Tibial nerve (tissue), 4 donors: ENCODE data around the gene LMO7. TPM values are rescaled to one million over a fixed set of nuclear protein-coding genes. Genes with fewer than 3 reads are reported as not detected.
A peak's percentile ranks its signal among the peaks of the same experiment; 100 is the strongest.

ENCODE experiments used
- DNase-seq, 2 donors: peaks; one replicate each; pipeline ENCODE4 v3.0.0-alpha.2; 2019; ENCODE audit warnings: low spot score in 2 of 2
- H3K27ac ChIP-seq, 4 donors: fragments of 200-600 bp; sonication (generic) in 3 of 4; one replicate each; pipeline ENCODE4 v1.5.1; 2017 to 2019; ENCODE audit warnings: mild to moderate bottlenecking in 1 of 4
- H3K27me3 ChIP-seq, 2 donors: fragments of 200-600 bp; sonication (generic) in 1 of 2; one replicate each; pipeline versions ENCODE4 v1.5.1 to v1.6.0; 2017 to 2019
- H3K36me3 ChIP-seq, 3 donors: fragments of 200-600 bp; sonication (generic); one replicate each; pipeline ENCODE4 v1.5.1; 2018 to 2019
- H3K4me1 ChIP-seq, 4 donors: fragments of 200-600 bp; sonication (generic) in 3 of 4; one replicate each; pipeline ENCODE4 v1.5.1; 2017 to 2019
- H3K4me3 ChIP-seq, 4 donors: fragments of 200-600 bp; sonication (generic) in 3 of 4; one replicate each; pipeline ENCODE4 v1.5.1; 2017 to 2019; ENCODE audit warnings: mild to moderate bottlenecking in 1 of 4, moderate library complexity in 1 of 4
- H3K9me3 ChIP-seq, 4 donors: fragments of 200-600 bp; sonication (generic) in 3 of 4; one replicate each; pipeline ENCODE4 v1.5.1; 2017 to 2019
- EP300 ChIP-seq, 2 donors: sonication (generic); formaldehyde crosslinking; IDR thresholded peaks; one replicate each; pipeline ENCODE4 v1.6.1; 2017; ENCODE audit warnings: antibody characterized with exemption in 2 of 2, mild to moderate bottlenecking in 1 of 2
- POLR2A ChIP-seq, 2 donors: fragments of 450-650 bp; IDR thresholded peaks; one replicate each; pipeline ENCODE4 v1.6.1; 2017; ENCODE audit warnings: antibody characterized with exemption in 2 of 2, mild to moderate bottlenecking in 2 of 2, moderate library complexity in 2 of 2
- WGBS, 2 donors: methylation state at CpG; one replicate each; pipeline ENCODE4 v1.1.5; 2018; 5-methylcytosine and 5-hydroxymethylcytosine counted together
- total RNA-seq, 4 donors: library from RNA; depleted of rRNA; stranded (reverse); fragments of >200 nt; gene quantifications; one replicate each; pipeline ENCODE4 v1.1.0, GENCODE V29; 2016
- TF ChIP-seq, protein P1 (sequence below), 5 experiments: fragments of 200-600 bp in 3 of 5; fragments of 450-650 bp in 2 of 5; sonication (generic) in 3 of 5; IDR thresholded peaks; one replicate each; pipeline ENCODE4 v1.5.1; 2016 to 2019; ENCODE audit warnings: antibody characterized with exemption in 5 of 5, mild to moderate bottlenecking in 3 of 5, moderate library complexity in 2 of 5

LMO7 gene
- total RNA-seq, 4 donors from 2014 or later = 149 to 311 (median 236) TPM

DNA sequence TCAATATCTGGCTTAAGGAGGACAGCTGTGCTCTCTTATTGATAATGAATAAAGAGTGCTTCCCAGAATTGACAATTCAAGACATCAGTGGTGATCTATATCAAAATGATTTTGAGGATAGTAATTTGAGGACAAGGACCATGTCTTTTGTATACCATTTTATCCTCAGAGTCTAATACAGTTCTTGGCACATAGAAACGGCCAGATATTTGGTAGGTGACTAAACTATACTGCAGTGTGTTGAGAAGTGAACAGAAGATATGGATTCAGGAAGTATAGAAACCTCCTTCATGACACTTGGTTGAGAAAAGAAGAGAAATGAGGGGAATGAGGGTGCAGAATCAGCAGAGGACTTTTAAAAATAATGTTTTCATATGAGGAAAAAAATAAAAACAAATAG is 16.1 kb upstream of the LMO7 start:
- H3K4me3 ChIP-seq = no peak overlapping the region
- H3K27ac ChIP-seq = no peak overlapping the region
- TF ChIP-seq EP300 (IDR thresholded peaks at IDR 0.05) (no peak), POLR2A (IDR thresholded peaks at IDR 0.05) (no peak)
- TF ChIP-seq, protein P1, sequence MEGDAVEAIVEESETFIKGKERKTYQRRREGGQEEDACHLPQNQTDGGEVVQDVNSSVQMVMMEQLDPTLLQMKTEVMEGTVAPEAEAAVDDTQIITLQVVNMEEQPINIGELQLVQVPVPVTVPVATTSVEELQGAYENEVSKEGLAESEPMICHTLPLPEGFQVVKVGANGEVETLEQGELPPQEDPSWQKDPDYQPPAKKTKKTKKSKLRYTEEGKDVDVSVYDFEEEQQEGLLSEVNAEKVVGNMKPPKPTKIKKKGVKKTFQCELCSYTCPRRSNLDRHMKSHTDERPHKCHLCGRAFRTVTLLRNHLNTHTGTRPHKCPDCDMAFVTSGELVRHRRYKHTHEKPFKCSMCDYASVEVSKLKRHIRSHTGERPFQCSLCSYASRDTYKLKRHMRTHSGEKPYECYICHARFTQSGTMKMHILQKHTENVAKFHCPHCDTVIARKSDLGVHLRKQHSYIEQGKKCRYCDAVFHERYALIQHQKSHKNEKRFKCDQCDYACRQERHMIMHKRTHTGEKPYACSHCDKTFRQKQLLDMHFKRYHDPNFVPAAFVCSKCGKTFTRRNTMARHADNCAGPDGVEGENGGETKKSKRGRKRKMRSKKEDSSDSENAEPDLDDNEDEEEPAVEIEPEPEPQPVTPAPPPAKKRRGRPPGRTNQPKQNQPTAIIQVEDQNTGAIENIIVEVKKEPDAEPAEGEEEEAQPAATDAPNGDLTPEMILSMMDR (IDR thresholded peaks at IDR 0.05) = no peak
- peaks cover 0 to 22% (median 0%) of the 10 kb centered on the region in 3 donors for H3K36me3 ChIP-seq
- 55 to 74% methylated on average over 1 of the region's 1 CpG for WGBS, 2 donors
- no peaks in the 10 kb centered on the region for H3K4me1 ChIP-seq
- DNase-seq = no peak
- H3K27me3 ChIP-seq = no peaks in the 10 kb centered on the region
- H3K9me3 ChIP-seq = no peaks in the 10 kb centered on the region

- Histone ChIP-seq H3K4me1 (no peaks in the 10 kb centered on the region), H3K4me3 (no peak overlapping the region), H3K27me3 (no peaks in the 10 kb centered on the region), H3K36me3 (peaks cover 0 to 27% (median 0%) of the 10 kb centered on the region in 3 donors), H3K9me3 (no peaks in the 10 kb centered on the region), H3K27ac (no peak overlapping the region)
- 38 to 45% methylated on average over 2 of the region's 2 CpGs for WGBS, 2 donors
- no peak for DNase-seq
- TF ChIP-seq, protein P1 (IDR thresholded peaks at IDR 0.05) = no peak
- TF ChIP-seq EP300 (IDR thresholded peaks at IDR 0.05) (no peak), POLR2A (IDR thresholded peaks at IDR 0.05) (no peak)
Observed at GRCh38 chr13:75621147-75621546, 15.0 kb upstream of the LMO7 start.

- H3K4me1 ChIP-seq = no peaks in the 10 kb centered on the region
- no peak for DNase-seq
- 79 to 80% methylated on average over 4 of the region's 4 CpGs for WGBS, 2 donors
Observed at GRCh38 chr13:75628801-75629200, 7.3 kb upstream of the LMO7 start.

DNA sequence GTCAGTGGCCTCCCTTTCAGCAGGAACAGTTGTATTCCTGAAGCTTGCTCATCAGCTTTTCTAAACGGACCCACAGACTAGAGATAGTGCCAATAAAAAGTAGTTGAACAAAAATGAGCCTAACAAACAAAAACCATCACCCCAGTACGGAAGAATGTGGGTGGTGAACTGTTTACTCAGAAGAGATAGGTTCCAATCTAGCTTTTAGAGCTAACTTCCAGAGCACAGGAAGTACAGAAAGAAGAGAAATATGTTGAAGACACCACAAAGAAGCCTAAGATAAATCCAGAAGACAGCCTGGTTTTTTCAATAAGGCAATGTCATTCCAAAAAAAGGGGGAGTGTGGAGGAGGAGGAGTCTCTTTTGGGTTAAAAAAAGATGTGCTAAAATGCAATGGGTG is 2.8 kb upstream of the LMO7 start:
- DNase-seq = no peak
- TF ChIP-seq EP300 (IDR thresholded peaks at IDR 0.05) (no peak), POLR2A (IDR thresholded peaks at IDR 0.05) (no peak)
- TF ChIP-seq, protein P1 (IDR thresholded peaks at IDR 0.05) = no peak
- no peak overlapping the region for H3K4me3 ChIP-seq
- no peaks in the 10 kb centered on the region for H3K27me3 ChIP-seq
- H3K27ac ChIP-seq = peak overlapping the region in 2 of 4 donors; percentile 5 to 46
- 33 to 35% methylated on average over 2 of the region's 2 CpGs for WGBS, 2 donors
- H3K4me1 ChIP-seq = peaks cover 0 to 26% (median 3%) of the 10 kb centered on the region in 4 donors
- H3K9me3 ChIP-seq = no peaks in the 10 kb centered on the region
- peaks cover 0 to 3% (median 0%) of the 10 kb centered on the region in 3 donors for H3K36me3 ChIP-seq

More at GRCh38 chr13:75628801-75629200, 7.3 kb upstream of the LMO7 start:
- no peaks in the 10 kb centered on the region for H3K27me3 ChIP-seq
- H3K27ac ChIP-seq = no peak overlapping the region
- H3K4me3 ChIP-seq = no peak overlapping the region
- TF ChIP-seq EP300 (IDR thresholded peaks at IDR 0.05) (no peak), POLR2A (IDR thresholded peaks at IDR 0.05) (no peak)
- TF ChIP-seq, protein P1 (IDR thresholded peaks at IDR 0.05) = no peak
- H3K36me3 ChIP-seq = peaks cover 0 to 12% (median 0%) of the 10 kb centered on the region in 3 donors
- no peaks in the 10 kb centered on the region for H3K9me3 ChIP-seq

- 32 to 35% methylated on average over 13 to 27 of the region's 49 CpGs for WGBS, 2 donors
- DNase-seq = peak in 1 of 2 donors; percentile 5
- Histone ChIP-seq H3K27ac (peak overlapping the region; percentile 68 to 92 (median 79)), H3K9me3 (no peaks in the 10 kb centered on the region), H3K4me3 (peak overlapping the region; percentile 54 to 84 (median 76)), H3K27me3 (no peaks in the 10 kb centered on the region), H3K4me1 (peaks cover 0 to 26% (median 3%) of the 10 kb centered on the region in 4 donors), H3K36me3 (peaks cover 0 to 3% (median 0%) of the 10 kb centered on the region in 3 donors)
- no peak for TF ChIP-seq POLR2A (IDR thresholded peaks at IDR 0.05)
- TF ChIP-seq, protein P1 (IDR thresholded peaks at IDR 0.05) = no peak
- TF ChIP-seq EP300 (IDR thresholded peaks at IDR 0.05) = no peak
Observed at GRCh38 chr13:75635101-75635827, 866 bp upstream of the LMO7 start.
